CD14-positive monocyte (primary cell): ENCODE results near the gene NUPR1. TPM values are rescaled to one million over a fixed set of nuclear protein-coding genes. Genes with fewer than 3 reads are reported as not detected.
A peak's percentile ranks its signal among the peaks of the same experiment; 100 is the strongest.

ENCODE experiments used
- DNase-seq, 3 donors: peaks; one replicate each; pipeline ENCODE4 v3.0.0-alpha.2; 2011 to 2022
- H2AFZ ChIP-seq: 2 replicates; pipeline ENCODE4 v1.6.0; 2012; ENCODE audit warnings: mild to moderate bottlenecking, low read depth, low read length, inconsistent platforms; ENCODE audit not compliant: insufficient read depth, poor library complexity, severe bottlenecking
- H3K27ac ChIP-seq, 2 donors: 1 replicate in 1 of 2; 2 replicates in 1 of 2; pipeline ENCODE4 v1.5.1; 2012 to 2013; ENCODE audit warnings: low read length in 2 of 2, control low read depth in 1 of 2, inconsistent platforms in 1 of 2, low read depth in 1 of 2, mild to moderate bottlenecking in 1 of 2
- H3K27me3 ChIP-seq, 2 donors: one replicate each; pipeline versions ENCODE4 v1.6.0 to v1.6.1; 2011 to 2013; ENCODE audit warnings: low read length in 2 of 2; ENCODE audit not compliant: control insufficient read depth in 2 of 2, insufficient read depth in 2 of 2
- H3K36me3 ChIP-seq, 2 donors: replicated peaks in 1 of 2; 1 replicate in 1 of 2; 2 replicates in 1 of 2; pipeline versions ENCODE4 v1.5.1 to v1.6.1; 2012 to 2013; ENCODE audit warnings: low read length in 2 of 2, control low read depth in 1 of 2, inconsistent platforms in 1 of 2, mild to moderate bottlenecking in 1 of 2; ENCODE audit not compliant: insufficient read depth in 2 of 2, control insufficient read depth in 1 of 2
- H3K4me1 ChIP-seq, 2 donors: 1 replicate in 1 of 2; 2 replicates in 1 of 2; pipeline versions ENCODE4 v1.5.1 to v1.6.1; 2012 to 2013; ENCODE audit warnings: low read length in 2 of 2, control low read depth in 1 of 2, inconsistent platforms in 1 of 2, mild to moderate bottlenecking in 1 of 2, moderate library complexity in 1 of 2; ENCODE audit not compliant: insufficient read depth in 2 of 2, control insufficient read depth in 1 of 2
- H3K4me2 ChIP-seq: replicated peaks from 2 replicates; pipeline ENCODE3; 2012; ENCODE audit warnings: low read length, moderate library complexity, mild to moderate bottlenecking; ENCODE audit not compliant: poor library complexity, severe bottlenecking; ENCODE audit errors: extremely low read depth
- H3K4me3 ChIP-seq, 3 experiments: fragments of 200-600 bp in 1 of 3; sonication (generic) in 1 of 3; replicated peaks in 1 of 3; 1 replicate in 2 of 3; 2 replicates in 1 of 3; pipeline ENCODE4 v1.5.1; 2011 to 2013; ENCODE audit warnings: low read length in 3 of 3, mild to moderate bottlenecking in 3 of 3, control low read depth in 2 of 3, low read depth in 2 of 3, inconsistent platforms in 1 of 3, moderate library complexity in 1 of 3
- H3K79me2 ChIP-seq: 2 replicates; pipeline ENCODE4 v1.6.0; 2012; ENCODE audit warnings: mild to moderate bottlenecking, control low read depth, inconsistent platforms, low read length, moderate library complexity; ENCODE audit not compliant: insufficient read depth
- H3K9ac ChIP-seq: 2 replicates; pipeline ENCODE4 v1.6.0; 2017; ENCODE audit warnings: low read length, mild to moderate bottlenecking; ENCODE audit not compliant: insufficient read depth, poor library complexity, severe bottlenecking
- H3K9me3 ChIP-seq, 2 donors: replicated peaks in 1 of 2; 1 replicate in 1 of 2; 2 replicates in 1 of 2; pipeline versions ENCODE4 v1.5.1 to v1.6.1; 2012 to 2013; ENCODE audit warnings: low read length in 2 of 2, control low read depth in 1 of 2; ENCODE audit not compliant: control insufficient read depth in 1 of 2, insufficient read depth in 1 of 2
- H4K20me1 ChIP-seq: 2 replicates; pipeline ENCODE4 v1.6.0; 2012; ENCODE audit warnings: mild to moderate bottlenecking, low read length, control low read depth, moderate library complexity; ENCODE audit not compliant: insufficient read depth
- H3K27ac Mint-ChIP-seq, 7 donors: one replicate each; pipeline ENCODE4 v1.8.0; 2020; ENCODE audit warnings: mild to moderate bottlenecking in 7 of 7, mixed read lengths in 7 of 7, moderate library complexity in 6 of 7, inconsistent platforms in 2 of 7
- H3K27me3 Mint-ChIP-seq, 3 donors: one replicate each; pipeline ENCODE4 v1.8.0; 2021 to 2022; ENCODE audit warnings: low read depth in 3 of 3, mild to moderate bottlenecking in 3 of 3, mixed read lengths in 3 of 3, moderate library complexity in 3 of 3, inconsistent platforms in 1 of 3
- H3K36me3 Mint-ChIP-seq, 2 donors: one replicate each; pipeline ENCODE4 v1.8.0; 2020; ENCODE audit warnings: mixed read lengths in 2 of 2, inconsistent platforms in 1 of 2, mild to moderate bottlenecking in 1 of 2
- H3K4me1 Mint-ChIP-seq: one replicate; pipeline ENCODE4 v1.8.0; 2020; ENCODE audit warnings: mild to moderate bottlenecking, mixed read lengths
- H3K4me3 Mint-ChIP-seq, 2 donors: one replicate each; pipeline ENCODE4 v1.8.0; 2020; ENCODE audit warnings: mild to moderate bottlenecking in 2 of 2, mixed read lengths in 2 of 2, moderate library complexity in 1 of 2
- H3K9me3 Mint-ChIP-seq, 7 donors: one replicate each; pipeline ENCODE4 v1.8.0; 2020 to 2022; ENCODE audit warnings: mixed read lengths in 7 of 7, mild to moderate bottlenecking in 6 of 7, moderate library complexity in 6 of 7, inconsistent platforms in 2 of 7
- CTCF ChIP-seq: fragments of 200-600 bp; IDR thresholded peaks from one replicate; pipeline ENCODE4 v1.8.0; 2022; ENCODE audit warnings: antibody characterized with exemption, mild to moderate bottlenecking
- WGBS: methylation state at CpG from one replicate; pipeline ENCODE4 v1.1.5; 2013; ENCODE audit warnings: missing lambda C conversion rate; ENCODE audit not compliant: insufficient coverage; 5-methylcytosine and 5-hydroxymethylcytosine counted together
- intact Hi-C, 2 donors: fragments of 100-400 bp; cut with micrococcal nuclease; formaldehyde crosslinking; loops; one replicate each; pipeline versions ENCODE4 v1.15.0 to v1.15.1; 2023
- polyA plus RNA-seq, 3 donors: library from polyadenylated mRNA; depleted of rRNA in 1 of 3; unstranded in 2 of 3; stranded (reverse) in 1 of 3; fragments of 300-500 nt in 2 of 3; fragments of >200 nt in 1 of 3; fragmentation: Illumina TruSeq in 2 of 3; gene quantifications; 1 replicate in 2 of 3; 2 replicates in 1 of 3; pipeline ENCODE4 v1.2.3, GENCODE V29; 2012 to 2021

Gene NUPR1
- polyA plus RNA-seq, 3 donors, result 0.01 to 1.9 TPM; not detected in 1

GRCh38 chr16:28585674-28586073 lies 46.9 kb upstream of the NUPR1 start:
- H3K27ac Mint-ChIP-seq, result peak overlapping the region in 1 of 7 donors; percentile 38

GRCh38 chr16:28580726-28581315 lies 42.0 kb upstream of the NUPR1 start:
- no peak for DNase-seq
- H3K9me3 ChIP-seq, result no peaks in the 10 kb centered on the region
- H3K9ac ChIP-seq, result no peak overlapping the region
- Mint-ChIP-seq H3K4me3 (no peak overlapping the region), H3K27me3 (peaks cover 0 to 1% (median 0%) of the 10 kb centered on the region in 3 donors), H3K9me3 (no peaks in the 10 kb centered on the region), H3K27ac (peak overlapping the region in 1 of 7 donors; percentile 42), H3K4me1 (no peaks in the 10 kb centered on the region), H3K36me3 (peaks cover 46 to 50% of the 10 kb centered on the region in 2 donors)
- WGBS, result 98% methylated on average over 9 of the region's 15 CpGs
- H4K20me1 ChIP-seq, result no peaks in the 10 kb centered on the region
- no peaks in the 10 kb centered on the region for H3K27me3 ChIP-seq
- H3K79me2 ChIP-seq, result peaks cover 8% of the 10 kb centered on the region
- H3K4me3 ChIP-seq, result no peak overlapping the region
- H3K4me1 ChIP-seq, result no peaks in the 10 kb centered on the region
- intact Hi-C loops, result no loop called here
- no peak for TF ChIP-seq CTCF
- peaks cover 30 to 55% of the 10 kb centered on the region in 2 donors for H3K36me3 ChIP-seq
- H3K4me2 ChIP-seq, result no peak overlapping the region
- H3K27ac ChIP-seq, result no peak overlapping the region
- H2AFZ ChIP-seq, result no peak overlapping the region

More at GRCh38 chr16:28585674-28586073, 46.9 kb upstream of the NUPR1 start:
- Histone ChIP-seq H3K9ac (no peak overlapping the region), H3K9me3 (no peaks in the 10 kb centered on the region), H3K4me2 (no peak overlapping the region), H3K27me3 (no peaks in the 10 kb centered on the region), H3K79me2 (no peaks in the 10 kb centered on the region), H3K36me3 (peaks cover 55 to 97% of the 10 kb centered on the region in 2 donors), H3K4me1 (no peaks in the 10 kb centered on the region), H2AFZ (no peak overlapping the region), H3K27ac (no peak overlapping the region), H3K4me3 (no peak overlapping the region), H4K20me1 (no peaks in the 10 kb centered on the region)
- Mint-ChIP-seq H3K36me3 (peaks cover 80 to 94% of the 10 kb centered on the region in 2 donors), H3K27me3 (peaks cover 0 to 3% (median 2%) of the 10 kb centered on the region in 3 donors), H3K4me1 (no peaks in the 10 kb centered on the region), H3K4me3 (no peak overlapping the region), H3K9me3 (no peaks in the 10 kb centered on the region)
- WGBS, result 93% methylated on average over 11 of the region's 11 CpGs
- DNase-seq, result no peak
- intact Hi-C loops, result no loop called here
- TF ChIP-seq CTCF, result no peak
